AG04450 (cell line): ENCODE data around the gene MYO5A. TPM values are rescaled to one million over a fixed set of nuclear protein-coding genes. Genes with fewer than 3 reads are reported as not detected.

ENCODE experiments used
- CTCF ChIA-PET: fragments of 300-600, 350-600 bp; formaldehyde crosslinking; extraction: SDS; loops from one replicate; lab custom pipeline; 2022; ENCODE audit warnings: antibody characterized with exemption, inconsistent platforms; lab: Charles Lee
- POLR2A ChIA-PET: fragments of 350-600 bp; formaldehyde crosslinking; extraction: SDS; loops from one replicate; lab custom pipeline; 2021; ENCODE audit warnings: antibody characterized with exemption, inconsistent platforms; lab: Yijun Ruan, JAX
- DNase-seq: peaks from one replicate; pipeline ENCODE4 v3.0.0-alpha.2; 2011; ENCODE audit warnings: low read depth, low spot score
- H3K27ac ChIP-seq: one replicate; pipeline ENCODE4 v1.5.1; 2012; ENCODE audit warnings: low read depth, low read length, control low read depth
- H3K27me3 ChIP-seq: one replicate; pipeline ENCODE4 v1.6.0; 2012; ENCODE audit warnings: low read length; ENCODE audit not compliant: control insufficient read depth, insufficient read depth
- H3K4me3 ChIP-seq: 2 replicates; pipeline ENCODE4 v1.5.1; 2011; ENCODE audit warnings: mild to moderate bottlenecking, low read depth, low read length, control low read depth
- H3K9me3 ChIP-seq: 2 replicates; pipeline ENCODE4 v1.5.1; 2012; ENCODE audit warnings: low read length; ENCODE audit not compliant: control insufficient read depth, insufficient read depth
- polyA plus RNA-seq: library from polyadenylated mRNA; depleted of rRNA; stranded (reverse); fragments of >200 nt; gene quantifications from 2 replicates; pipeline ENCODE4 v1.2.3, GENCODE V29; 2011
- TF ChIP-seq, protein P1 (sequence below): IDR thresholded peaks from 2 replicates; pipeline ENCODE4 v1.5.1; 2011; ENCODE audit warnings: low read depth, low read length, control low read depth, inconsistent platforms

Gene MYO5A
- polyA plus RNA-seq, 1 experiment = 37.2 TPM

DNA sequence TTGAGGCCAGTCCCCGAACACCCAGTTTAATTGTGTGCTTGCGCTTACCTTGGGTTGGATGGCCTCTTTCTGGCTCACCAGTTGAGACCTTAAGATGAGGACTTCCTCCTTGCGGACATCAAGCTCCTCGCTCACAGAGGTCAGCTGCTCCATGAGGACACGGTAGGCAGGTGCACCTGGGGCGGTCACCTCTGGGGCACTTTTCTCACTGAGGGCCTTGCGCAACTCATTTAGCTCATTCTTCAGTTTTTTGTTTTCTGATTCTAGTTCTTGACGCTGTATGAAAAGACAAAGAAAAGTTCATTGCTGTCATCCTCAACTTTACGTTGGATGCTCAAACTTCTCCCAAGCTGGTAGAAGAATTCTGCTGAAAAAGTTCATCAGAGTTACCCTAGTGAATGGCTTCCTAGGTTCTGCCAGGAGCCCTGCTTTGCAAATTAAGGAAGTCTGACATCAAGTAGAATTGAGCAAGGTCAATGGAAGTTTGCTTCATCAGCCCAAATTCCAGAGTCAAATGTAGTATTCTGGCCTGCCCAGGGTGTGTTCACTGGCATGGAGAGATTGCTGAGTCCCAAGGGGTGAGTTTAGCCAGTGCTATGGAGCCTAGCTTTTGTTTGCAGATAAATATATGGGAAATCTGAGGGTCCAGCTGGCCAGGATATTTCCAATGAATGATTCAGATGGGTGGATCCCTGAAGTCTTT is 177.3 kb downstream of the MYO5A start:
- CTCF ChIA-PET = no interaction called here
- Histone ChIP-seq H3K4me3 (no peak overlapping the region), H3K9me3 (no peaks in the 10 kb centered on the region), H3K27ac (no peak overlapping the region), H3K27me3 (no peaks in the 10 kb centered on the region)
- POLR2A ChIA-PET = no interaction called here
- TF ChIP-seq, protein P1, sequence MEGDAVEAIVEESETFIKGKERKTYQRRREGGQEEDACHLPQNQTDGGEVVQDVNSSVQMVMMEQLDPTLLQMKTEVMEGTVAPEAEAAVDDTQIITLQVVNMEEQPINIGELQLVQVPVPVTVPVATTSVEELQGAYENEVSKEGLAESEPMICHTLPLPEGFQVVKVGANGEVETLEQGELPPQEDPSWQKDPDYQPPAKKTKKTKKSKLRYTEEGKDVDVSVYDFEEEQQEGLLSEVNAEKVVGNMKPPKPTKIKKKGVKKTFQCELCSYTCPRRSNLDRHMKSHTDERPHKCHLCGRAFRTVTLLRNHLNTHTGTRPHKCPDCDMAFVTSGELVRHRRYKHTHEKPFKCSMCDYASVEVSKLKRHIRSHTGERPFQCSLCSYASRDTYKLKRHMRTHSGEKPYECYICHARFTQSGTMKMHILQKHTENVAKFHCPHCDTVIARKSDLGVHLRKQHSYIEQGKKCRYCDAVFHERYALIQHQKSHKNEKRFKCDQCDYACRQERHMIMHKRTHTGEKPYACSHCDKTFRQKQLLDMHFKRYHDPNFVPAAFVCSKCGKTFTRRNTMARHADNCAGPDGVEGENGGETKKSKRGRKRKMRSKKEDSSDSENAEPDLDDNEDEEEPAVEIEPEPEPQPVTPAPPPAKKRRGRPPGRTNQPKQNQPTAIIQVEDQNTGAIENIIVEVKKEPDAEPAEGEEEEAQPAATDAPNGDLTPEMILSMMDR = no peak
- no peak for DNase-seq

DNA sequence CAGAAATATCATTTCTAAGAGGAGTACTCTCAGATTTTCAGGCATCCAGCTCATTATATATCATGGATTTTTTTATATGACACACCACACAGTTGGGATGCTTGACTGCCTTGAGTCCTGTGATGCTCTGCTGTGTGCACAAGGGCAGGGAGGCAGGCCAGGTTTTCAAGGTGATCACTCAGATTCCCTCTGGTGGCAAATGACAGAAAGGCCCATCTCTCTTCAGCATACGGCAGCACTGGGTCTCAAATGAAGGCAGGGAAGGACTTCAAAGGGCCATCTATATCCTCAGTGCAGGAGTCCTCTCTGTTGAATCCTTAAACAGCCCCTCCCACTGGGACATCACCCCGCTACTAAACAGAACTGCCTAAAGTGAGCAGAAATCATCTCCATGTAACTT is 178.3 kb downstream of the MYO5A start:
- Histone ChIP-seq H3K27ac (no peak overlapping the region), H3K9me3 (no peaks in the 10 kb centered on the region), H3K4me3 (no peak overlapping the region), H3K27me3 (no peaks in the 10 kb centered on the region)
- ChIA-PET CTCF (no interaction called here), POLR2A (no interaction called here)
- TF ChIP-seq, protein P1 = no peak
- DNase-seq = no peak

DNA sequence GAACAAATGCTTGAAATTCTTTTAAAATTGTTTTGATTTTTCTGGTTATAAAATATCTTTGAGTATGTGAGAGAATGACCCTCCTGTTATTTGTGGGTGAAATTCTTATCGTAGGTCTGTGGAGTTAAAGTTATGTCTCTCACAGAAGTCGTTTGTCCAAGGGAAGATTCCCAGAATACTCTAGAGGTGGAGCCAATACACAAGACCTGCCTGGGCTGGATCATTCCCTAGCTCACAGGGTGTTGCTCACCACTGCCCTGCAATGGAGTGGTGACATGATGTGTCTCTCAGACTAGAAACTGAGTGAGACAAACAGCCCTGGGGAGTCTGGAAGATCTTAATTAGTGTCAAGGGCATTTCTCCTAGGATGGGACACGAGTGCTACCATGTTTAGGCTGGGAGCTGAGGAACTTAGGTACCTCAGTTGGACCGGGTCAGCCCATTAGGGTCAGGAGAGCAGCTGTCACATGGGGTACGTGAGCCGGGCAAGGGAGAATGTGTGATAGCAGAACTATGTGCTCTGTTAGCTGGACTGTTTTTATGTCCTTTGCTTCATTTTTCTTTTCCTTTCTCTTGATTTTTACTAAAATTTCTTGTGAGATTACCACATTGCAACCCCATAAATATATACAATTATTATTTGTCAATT is 179.5 kb downstream of the MYO5A start:
- no peak overlapping the region for H3K4me3 ChIP-seq
- H3K9me3 ChIP-seq = no peaks in the 10 kb centered on the region
- no peak for DNase-seq
- no peaks in the 10 kb centered on the region for H3K27me3 ChIP-seq
- ChIA-PET CTCF (interaction anchor here (0.7 kb wide), 1 partner anchor 237 kb away, joined by 4 read pairs; no protein-coding TSS in a partner anchor), POLR2A (no interaction called here)
- H3K27ac ChIP-seq = no peak overlapping the region
- TF ChIP-seq, protein P1 = no peak

DNA sequence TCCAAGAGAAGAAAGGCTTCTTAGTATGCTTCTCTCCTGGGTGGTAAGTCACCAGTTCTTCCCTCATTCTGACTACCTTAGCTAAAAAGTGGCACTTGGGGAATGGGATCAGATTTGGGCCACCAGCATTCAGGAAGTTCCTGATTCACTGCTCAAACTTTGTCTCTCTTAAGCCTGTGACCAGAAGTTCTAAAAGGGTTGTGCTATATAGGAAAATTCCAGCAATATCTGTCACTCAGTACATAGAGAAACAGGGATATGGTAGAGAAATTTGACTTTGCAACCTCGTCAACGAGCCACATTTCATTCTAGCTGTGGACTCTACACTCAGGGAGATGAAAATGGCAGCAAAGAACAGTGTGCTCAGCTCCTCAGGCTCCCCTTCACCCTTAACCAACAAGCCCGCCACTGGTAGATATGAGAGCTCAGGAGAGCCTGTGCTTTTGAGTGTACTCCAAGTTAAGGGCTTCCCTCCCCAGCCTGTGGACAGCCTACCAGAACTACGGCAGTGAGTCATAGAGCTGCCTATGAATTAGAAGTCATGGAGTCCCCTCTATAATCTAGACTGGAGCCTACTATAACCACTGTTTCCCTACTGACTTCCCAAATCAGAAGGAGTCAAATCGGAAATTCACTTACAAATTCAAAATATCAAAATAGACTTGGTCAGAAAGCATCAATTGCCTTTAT is 180.5 kb downstream of the MYO5A start:
- TF ChIP-seq, protein P1 = no peak
- ChIA-PET CTCF (interaction anchor here (0.6 to 1.1 kb wide), 3 partner anchors 25 to 331 kb away, joined by 3 to 4 read pairs (median 3); no protein-coding TSS in a partner anchor), POLR2A (no interaction called here)
- H3K27ac ChIP-seq = no peak overlapping the region
- H3K4me3 ChIP-seq = no peak overlapping the region
- no peaks in the 10 kb centered on the region for H3K27me3 ChIP-seq
- no peaks in the 10 kb centered on the region for H3K9me3 ChIP-seq
- DNase-seq = no peak
